Endothelial cell of umbilical vein (primary cell): ENCODE measurements around the gene GPR4. TPM values are rescaled to one million over a fixed set of nuclear protein-coding genes. Genes with fewer than 3 reads are reported as not detected.

Experiments used
- BruUV-seq: library from RNA; stranded (reverse); fragments of 400-500 nt; replicated peaks from 2 replicates; lab custom pipeline; 2021; lab: Mats Ljungman, UMichigan
- CTCF ChIA-PET: fragments of 300-600, 350-600 bp; sonication (Branson Sonifier 250); formaldehyde crosslinking; loops from one replicate; lab custom pipeline; 2021; ENCODE audit warnings: antibody characterized with exemption, inconsistent platforms; lab: Charles Lee
- POLR2A ChIA-PET: fragments of 300-600, 350-600 bp; sonication (Branson Sonifier 250); formaldehyde crosslinking; loops from one replicate; lab custom pipeline; 2021; ENCODE audit warnings: antibody characterized with exemption, inconsistent platforms; lab: Charles Lee
- DNase-seq: peaks from one replicate; pipeline ENCODE4 v3.0.0-alpha.2; 2011; ENCODE audit warnings: low read depth, low spot score
- FAIRE-seq: peaks from 2 replicates; lab custom pipeline; 2011; peaks lifted over from hg19 to GRCh38; lab: Jason Lieb, UNC
- H2AFZ ChIP-seq: 2 replicates; pipeline ENCODE4 v1.6.0; 2012; ENCODE audit warnings: low read depth, low read length, control low read depth, inconsistent platforms
- H3K27ac ChIP-seq: 2 replicates; pipeline ENCODE4 v1.5.1; 2011; ENCODE audit warnings: low read depth, mild to moderate bottlenecking, control low read depth, low read length, moderate library complexity; ENCODE audit not compliant: insufficient read depth
- H3K27me3 ChIP-seq, 2 experiments: 2 replicates each; pipeline versions ENCODE4 v1.6.0 to v1.6.1; 2011; ENCODE audit warnings: low read length in 2 of 2, mixed read lengths in 1 of 2; ENCODE audit not compliant: control insufficient read depth in 2 of 2, insufficient read depth in 2 of 2
- H3K36me3 ChIP-seq, 2 experiments: 2 replicates in 1 of 2; 3 replicates in 1 of 2; pipeline ENCODE4 v1.5.1; 2011; ENCODE audit warnings: low read length in 2 of 2, mild to moderate bottlenecking in 1 of 2, moderate library complexity in 1 of 2; ENCODE audit not compliant: control insufficient read depth in 2 of 2, insufficient read depth in 2 of 2; ENCODE audit errors: extremely low read depth in 1 of 2
- H3K4me1 ChIP-seq: 3 replicates; pipeline ENCODE4 v1.5.1; 2011; ENCODE audit warnings: mild to moderate bottlenecking, low read length; ENCODE audit not compliant: control insufficient read depth, insufficient read depth; ENCODE audit errors: extremely low read depth
- H3K4me2 ChIP-seq: 2 replicates; pipeline ENCODE4 v1.6.1; 2011; ENCODE audit warnings: low read length, control low read depth, mixed read lengths; ENCODE audit not compliant: insufficient read depth
- H3K4me3 ChIP-seq, 3 experiments: fragments of 200-600 bp in 1 of 3; sonication (generic), shearing (Covaris generic) in 1 of 3; replicated peaks in 1 of 3; 2 replicates each; pipeline ENCODE4 v1.5.1; 2011 to 2016; ENCODE audit warnings: control low read depth in 3 of 3, low read length in 3 of 3, mild to moderate bottlenecking in 2 of 3, inconsistent platforms in 1 of 3, low read depth in 1 of 3, moderate library complexity in 1 of 3; ENCODE audit not compliant: insufficient read depth in 1 of 3
- H3K79me2 ChIP-seq: 2 replicates; pipeline ENCODE4 v1.6.0; 2012; ENCODE audit warnings: low read length, inconsistent platforms; ENCODE audit not compliant: control insufficient read depth, insufficient read depth
- H3K9ac ChIP-seq: replicated peaks from 2 replicates; pipeline ENCODE3; 2011; ENCODE audit warnings: low read length, control low read depth; ENCODE audit not compliant: insufficient read depth; ENCODE audit errors: extremely low read depth
- H3K9me1 ChIP-seq: replicated peaks from 3 replicates; pipeline ENCODE4 v1.6.0; 2011; ENCODE audit warnings: mild to moderate bottlenecking, low read length; ENCODE audit not compliant: control insufficient read depth, insufficient read depth; ENCODE audit errors: extremely low read depth
- H3K9me3 ChIP-seq: replicated peaks from 2 replicates; pipeline ENCODE4 v1.5.1; 2012; ENCODE audit warnings: low read length, inconsistent platforms; ENCODE audit not compliant: control insufficient read depth, insufficient read depth
- H4K20me1 ChIP-seq: replicated peaks from 2 replicates; pipeline ENCODE3; 2011; ENCODE audit warnings: mild to moderate bottlenecking, low read length; ENCODE audit not compliant: control insufficient read depth, insufficient read depth; ENCODE audit errors: extremely low read depth
- CTCF ChIP-seq, 2 donors: IDR thresholded peaks; 1 replicate in 1 of 2; 2 replicates in 1 of 2; pipeline ENCODE4 v1.5.1; 2011; ENCODE audit warnings: low read length in 2 of 2, mild to moderate bottlenecking in 2 of 2, moderate library complexity in 2 of 2, control low read depth in 1 of 2, inconsistent platforms in 1 of 2, low read depth in 1 of 2; ENCODE audit not compliant: insufficient read depth in 1 of 2; ENCODE audit errors: extremely low read depth in 1 of 2
- EZH2 ChIP-seq: IDR thresholded peaks from 2 replicates; pipeline ENCODE4 v1.6.1; 2012; ENCODE audit warnings: borderline replicate concordance, low read depth, mild to moderate bottlenecking, moderate library complexity, low read length, inconsistent platforms; ENCODE audit not compliant: severe bottlenecking
- FOS ChIP-seq: IDR thresholded peaks from 2 replicates; pipeline ENCODE4 v1.6.1; 2011; ENCODE audit warnings: mild to moderate bottlenecking, low read length, moderate library complexity, borderline replicate concordance; ENCODE audit not compliant: insufficient read depth
- GATA2 ChIP-seq: IDR thresholded peaks from 2 replicates; pipeline ENCODE4 v1.7.0; 2011; ENCODE audit warnings: low read depth, mild to moderate bottlenecking, moderate library complexity, mixed read lengths, low read length; ENCODE audit not compliant: insufficient read length, insufficient read depth
- JUN ChIP-seq: IDR thresholded peaks from 2 replicates; pipeline ENCODE4 v1.6.1; 2011; ENCODE audit warnings: borderline replicate concordance, low read depth; ENCODE audit not compliant: insufficient read length, insufficient read depth
- MAX ChIP-seq: IDR thresholded peaks from 2 replicates; pipeline ENCODE4 v1.6.1; 2011; ENCODE audit not compliant: insufficient read depth, insufficient read length
- MYC ChIP-seq: IDR thresholded peaks from one replicate; pipeline ENCODE4 v1.6.1; 2011; ENCODE audit warnings: mild to moderate bottlenecking, low read depth, low read length
- POLR2A ChIP-seq: IDR thresholded peaks from 2 replicates; pipeline ENCODE4 v1.6.1; 2012; ENCODE audit warnings: low read depth, mild to moderate bottlenecking, control low read depth, low read length
- POLR2AphosphoS5 ChIP-seq: IDR thresholded peaks from 2 replicates; pipeline ENCODE4 v1.6.1; 2012; ENCODE audit warnings: low read depth, mild to moderate bottlenecking, control low read depth, low read length, moderate library complexity; ENCODE audit not compliant: insufficient read depth
- dilution Hi-C: fragments of 300-500 bp; cut with MboI; formaldehyde crosslinking; loops from one replicate; pipeline ENCODE4 v1.15.0; 2019; ENCODE audit warnings: low sequenced_read_pairs; ENCODE audit not compliant: extremely low pct_ligation_motif_present
- intact Hi-C: fragments of 100-400 bp; cut with micrococcal nuclease; formaldehyde crosslinking; loops from one replicate; pipeline ENCODE4 v1.10.0; 2022
- polyA plus RNA-seq, 4 experiments: library from polyadenylated mRNA; depleted of rRNA in 3 of 4; stranded (reverse) in 3 of 4; unstranded in 1 of 4; fragments of >200 nt; gene quantifications; 2 replicates each; pipeline versions ENCODE4 v1.2.1 to v1.2.3, GENCODE V29; 2011 to 2012; ENCODE audit warnings: missing spikeins in 1 of 4
- total RNA-seq: library from RNA; stranded (reverse); gene quantifications from 2 replicates; pipeline ENCODE4 v1.2.3, GENCODE V29; 2021

Gene GPR4
- total and polyA plus RNA-seq, 2 donors (not counting 3 experiments of a cell fraction or from before 2014, with no cell fraction given): 17.9 to 26.7 TPM

GRCh38 chr19:45595814-45596213 is 6.2 kb downstream of the GPR4 start:
- Histone ChIP-seq H3K4me3 (no peak overlapping the region), H3K36me3 (peaks cover 2 to 3% of the 10 kb centered on the region in 2 experiments), H2AFZ (no peak overlapping the region), H3K27me3 (no peaks in the 10 kb centered on the region), H4K20me1 (no peaks in the 10 kb centered on the region), H3K4me1 (peaks cover 65% of the 10 kb centered on the region), H3K27ac (no peak overlapping the region), H3K9me3 (no peaks in the 10 kb centered on the region), H3K4me2 (no peak overlapping the region), H3K79me2 (peaks cover 71% of the 10 kb centered on the region), H3K9ac (no peak overlapping the region), H3K9me1 (no peaks in the 10 kb centered on the region)
- BruUV-seq: no TSS peak
- DNase-seq (no peak), FAIRE-seq (no peak)
- no peak for TF ChIP-seq POLR2A
- no peak for TF ChIP-seq EZH2
- TF ChIP-seq GATA2: no peak
- no peak for TF ChIP-seq MYC
- no peak for TF ChIP-seq FOS
- no peak for TF ChIP-seq CTCF (IDR thresholded peaks at IDR 0.05; ENCODE audit: extremely low read depth in 1 of 2, insufficient read depth in 1 of 2, low read depth in 1 of 2, low read length in 2 of 2)
- TF ChIP-seq MAX: no peak
- no peak for TF ChIP-seq POLR2AphosphoS5
- TF ChIP-seq JUN: no peak
- dilution Hi-C loops: no loop called here
- ChIA-PET POLR2A (no interaction called here), CTCF (interaction anchor here (0.7 to 1.7 kb wide), 4 partner anchors 37 to 93 kb away, joined by 3 to 8 read pairs (median 4); no protein-coding TSS in a partner anchor)
- intact Hi-C loops: no loop called here
